Measurements from ENCODE around the gene RBM20. TPM values are rescaled to one million over a fixed set of nuclear protein-coding genes. Genes with fewer than 3 reads are reported as not detected.
A peak's percentile ranks its signal among the peaks of the same experiment; 100 is the strongest.

Gene RBM20
- total and polyA plus RNA-seq, 8 donors: under 0.01 to 6.2 (median 0.59) TPM; not detected in 2

GRCh38 chr10:110615057-110615747, 28.9 kb upstream of the RBM20 start:
- no peaks in the 10 kb centered on the region for H3K9me3 ChIP-seq
- no peak for DNase-seq
- H3K4me1 ChIP-seq: no peaks in the 10 kb centered on the region
- no peaks in the 10 kb centered on the region for H3K36me3 ChIP-seq
- TF ChIP-seq POLR2AphosphoS5 (IDR thresholded peaks at IDR 0.05) (no peak), CTCF (IDR thresholded peaks at IDR 0.05) (no peak), EP300 (IDR thresholded peaks at IDR 0.05) (no peak), POLR2A (IDR thresholded peaks at IDR 0.05) (no peak)
- H3K4me3 ChIP-seq: no peak overlapping the region
- WGBS, 5 donors: 70 to 81% (median 74%) methylated on average over 2 of the region's 2 CpGs
- intact Hi-C loops (cut with DNase I; ENCODE audit: low total_unique reads): no loop called here
- no peaks in the 10 kb centered on the region for H3K27me3 ChIP-seq
- H3K27ac ChIP-seq: no peak overlapping the region

- H3K27ac ChIP-seq: no peak overlapping the region
- no peak for DNase-seq
- 93 to 98% (median 95%) methylated on average over 5 of the region's 5 CpGs for WGBS, 5 donors
- H3K36me3 ChIP-seq: no peaks in the 10 kb centered on the region
- no peak overlapping the region for H3K4me3 ChIP-seq
- no peaks in the 10 kb centered on the region for H3K4me1 ChIP-seq
- no peaks in the 10 kb centered on the region for H3K27me3 ChIP-seq
- H3K9me3 ChIP-seq: no peaks in the 10 kb centered on the region
- intact Hi-C loops (cut with DNase I; ENCODE audit: low total_unique reads): no loop called here
- TF ChIP-seq EP300 (IDR thresholded peaks at IDR 0.05) (no peak), POLR2AphosphoS5 (IDR thresholded peaks at IDR 0.05) (no peak), POLR2A (IDR thresholded peaks at IDR 0.05) (no peak), CTCF (IDR thresholded peaks at IDR 0.05) (no peak)
These were observed 27.6 kb upstream of the RBM20 start for GRCh38 chr10:110616493-110617033.

DNA sequence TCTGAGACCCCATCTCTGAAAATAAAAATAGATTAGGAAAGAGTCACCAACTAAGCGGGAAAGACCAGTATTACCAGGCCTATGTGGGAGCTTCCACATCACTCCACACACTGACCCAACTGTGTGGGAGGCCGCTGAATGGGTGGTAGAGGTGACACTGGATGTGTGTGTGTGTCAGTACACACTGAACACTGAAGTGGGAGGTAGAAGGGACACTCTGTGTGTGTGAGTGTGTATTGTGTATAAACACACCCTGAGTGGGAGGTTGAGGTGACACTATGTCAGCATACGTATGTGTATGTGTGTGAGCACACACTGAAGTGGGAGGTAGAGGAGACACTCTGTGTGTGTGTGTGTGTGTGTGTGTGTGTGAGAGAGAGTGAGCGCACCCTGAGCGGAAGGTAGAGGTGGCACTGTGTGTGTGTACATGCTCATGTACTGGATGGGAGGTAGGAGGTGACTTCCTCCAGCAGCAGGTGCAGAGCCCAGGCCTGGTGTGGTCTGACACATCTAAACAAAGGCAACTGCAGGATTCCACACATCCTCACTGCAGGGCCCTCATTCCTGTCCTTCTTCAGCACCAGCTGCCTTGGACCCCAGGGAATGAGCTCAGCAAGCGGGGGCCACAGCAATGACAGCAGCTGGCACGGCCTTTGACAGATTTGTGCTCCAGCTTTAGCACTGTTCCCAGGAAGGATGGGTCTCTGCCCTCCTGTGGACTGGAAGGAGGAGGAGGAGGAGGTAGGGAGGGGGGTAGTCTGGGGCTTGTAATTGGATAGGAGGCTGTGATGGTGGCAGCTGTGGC, 26.5 kb upstream of the RBM20 start:
- Histone ChIP-seq H3K27me3 (no peaks in the 10 kb centered on the region), H3K9me3 (no peaks in the 10 kb centered on the region), H3K4me1 (no peaks in the 10 kb centered on the region), H3K36me3 (no peaks in the 10 kb centered on the region), H3K4me3 (no peak overlapping the region), H3K27ac (no peak overlapping the region)
- WGBS, 5 donors: 93 to 96% (median 95%) methylated on average over 7 of the region's 7 CpGs
- DNase-seq: peak in 1 of 2 donors; percentile 44
- intact Hi-C loops (cut with DNase I; ENCODE audit: low total_unique reads): no loop called here
- TF ChIP-seq POLR2AphosphoS5 (IDR thresholded peaks at IDR 0.05) (no peak), POLR2A (IDR thresholded peaks at IDR 0.05) (no peak), EP300 (IDR thresholded peaks at IDR 0.05) (no peak), CTCF (IDR thresholded peaks at IDR 0.05) (no peak)

- no peak for TF ChIP-seq POLR2A (IDR thresholded peaks at IDR 0.05)
- TF ChIP-seq POLR2AphosphoS5 (IDR thresholded peaks at IDR 0.05): no peak
- no peak for TF ChIP-seq EP300 (IDR thresholded peaks at IDR 0.05)
- TF ChIP-seq CTCF (IDR thresholded peaks at IDR 0.05): no peak
- no peaks in the 10 kb centered on the region for H3K4me1 ChIP-seq
- no peak overlapping the region for H3K27ac ChIP-seq
- H3K36me3 ChIP-seq: no peaks in the 10 kb centered on the region
- intact Hi-C loops (cut with DNase I; ENCODE audit: low total_unique reads): no loop called here
- 64 to 82% (median 74%) methylated on average over 5 of the region's 5 CpGs for WGBS, 5 donors
- DNase-seq: no peak
- H3K9me3 ChIP-seq: no peaks in the 10 kb centered on the region
- no peaks in the 10 kb centered on the region for H3K27me3 ChIP-seq
- H3K4me3 ChIP-seq: no peak overlapping the region
These were observed 25.9 kb upstream of the RBM20 start for GRCh38 chr10:110618230-110618610.

Data from stomach (tissue), 9 donors.